Glutamatergic neuron (in vitro differentiated cells): Measurements from ENCODE around the gene FIGNL2. TPM values are rescaled to one million over a fixed set of nuclear protein-coding genes. Genes with fewer than 3 reads are reported as not detected.

Experiments used
- DNase-seq: peaks from one replicate; pipeline ENCODE4 v3.0.0; 2022
- H3K27ac Mint-ChIP-seq: one replicate; pipeline ENCODE4 v1.8.0; 2020; ENCODE audit warnings: mild to moderate bottlenecking, mixed read lengths, inconsistent platforms; ENCODE audit not compliant: unreplicated experiment
- H3K27me3 Mint-ChIP-seq: one replicate; pipeline ENCODE4 v1.8.0; 2020; ENCODE audit warnings: mild to moderate bottlenecking, moderate library complexity, mixed read lengths, inconsistent platforms; ENCODE audit not compliant: unreplicated experiment
- H3K36me3 Mint-ChIP-seq: one replicate; pipeline ENCODE4 v1.8.0; 2020; ENCODE audit warnings: mild to moderate bottlenecking, mixed read lengths, inconsistent platforms; ENCODE audit not compliant: unreplicated experiment
- H3K4me1 Mint-ChIP-seq: one replicate; pipeline ENCODE4 v1.8.0; 2020; ENCODE audit warnings: mild to moderate bottlenecking, low read depth, mixed read lengths, inconsistent platforms; ENCODE audit not compliant: unreplicated experiment
- H3K4me3 Mint-ChIP-seq: one replicate; pipeline ENCODE4 v1.8.0; 2020; ENCODE audit warnings: mild to moderate bottlenecking, mixed read lengths, inconsistent platforms; ENCODE audit not compliant: unreplicated experiment
- H3K9me3 Mint-ChIP-seq: one replicate; pipeline ENCODE4 v1.8.0; 2020; ENCODE audit warnings: mild to moderate bottlenecking, moderate library complexity, mixed read lengths, inconsistent platforms; ENCODE audit not compliant: unreplicated experiment
- long read RNA-seq: library from polyadenylated mRNA; unstranded; transcript quantifications from one replicate; pipeline ENCODE4 v2.0.0, GENCODE V29; 2020; ENCODE audit not compliant: unreplicated experiment
- total RNA-seq: library from RNA; stranded (reverse); fragmentation: NEBNext Ultra II Directional; extraction: Animal tissue kit (Norgen Biotek cat#: 25700); gene quantifications from one replicate; pipeline ENCODE4 v1.2.1, GENCODE V29; 2021; ENCODE audit not compliant: unreplicated experiment
- TF ChIP-seq, protein P1 (sequence below): fragments of 200-600 bp; sonication (generic); IDR thresholded peaks from one replicate; pipeline ENCODE4 v1.5.0; 2021; ENCODE audit not compliant: partially characterized antibody, unreplicated experiment

The FIGNL2 gene, protein sequence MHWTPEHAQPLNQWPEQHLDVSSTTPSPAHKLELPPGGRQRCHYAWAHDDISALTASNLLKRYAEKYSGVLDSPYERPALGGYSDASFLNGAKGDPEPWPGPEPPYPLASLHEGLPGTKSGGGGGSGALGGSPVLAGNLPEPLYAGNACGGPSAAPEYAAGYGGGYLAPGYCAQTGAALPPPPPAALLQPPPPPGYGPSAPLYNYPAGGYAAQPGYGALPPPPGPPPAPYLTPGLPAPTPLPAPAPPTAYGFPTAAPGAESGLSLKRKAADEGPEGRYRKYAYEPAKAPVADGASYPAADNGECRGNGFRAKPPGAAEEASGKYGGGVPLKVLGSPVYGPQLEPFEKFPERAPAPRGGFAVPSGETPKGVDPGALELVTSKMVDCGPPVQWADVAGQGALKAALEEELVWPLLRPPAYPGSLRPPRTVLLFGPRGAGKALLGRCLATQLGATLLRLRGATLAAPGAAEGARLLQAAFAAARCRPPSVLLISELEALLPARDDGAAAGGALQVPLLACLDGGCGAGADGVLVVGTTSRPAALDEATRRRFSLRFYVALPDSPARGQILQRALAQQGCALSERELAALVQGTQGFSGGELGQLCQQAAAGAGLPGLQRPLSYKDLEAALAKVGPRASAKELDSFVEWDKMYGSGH
- total RNA-seq: 107 TPM
- long read RNA-seq: 0 reads

DNA sequence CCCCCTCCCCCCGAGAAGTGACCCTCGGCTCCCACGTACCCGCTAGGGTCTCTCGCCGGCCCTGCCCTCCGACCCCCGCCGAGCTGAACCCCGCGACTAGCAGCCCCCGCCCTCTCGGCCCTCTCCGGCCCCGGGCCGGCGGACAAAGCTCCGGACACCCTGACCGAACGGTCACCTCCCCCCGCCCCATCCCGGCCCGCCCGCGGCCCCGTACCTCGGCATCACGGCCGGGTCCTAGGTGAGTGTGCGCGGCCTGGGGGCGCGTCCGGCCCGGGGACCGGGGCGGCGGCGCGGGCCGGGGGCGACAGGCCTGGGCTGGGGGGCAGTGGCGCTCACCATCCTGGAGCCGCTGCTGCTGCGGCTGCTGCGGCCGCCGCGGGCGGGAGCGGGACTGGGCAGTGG lies at the start of gene FIGNL2:
FIGNL2 (minus strand) TSS at position 393 of the 402 bp plus-strand sequence. CDS start 26,305 bp downstream, outside the sequence.
- Mint-ChIP-seq H3K27me3 (peaks cover 14% of the 10 kb centered on the region), H3K9me3 (peaks cover 5% of the 10 kb centered on the region), H3K4me1 (peaks cover 28% of the 10 kb centered on the region), H3K27ac (peak within 1 kb of the TSS; percentile 76), H3K4me3 (peak within 1 kb of the TSS; percentile 86), H3K36me3 (no peaks in the 10 kb centered on the region)
- peak; percentile 58 for DNase-seq
- TF ChIP-seq, protein P1, sequence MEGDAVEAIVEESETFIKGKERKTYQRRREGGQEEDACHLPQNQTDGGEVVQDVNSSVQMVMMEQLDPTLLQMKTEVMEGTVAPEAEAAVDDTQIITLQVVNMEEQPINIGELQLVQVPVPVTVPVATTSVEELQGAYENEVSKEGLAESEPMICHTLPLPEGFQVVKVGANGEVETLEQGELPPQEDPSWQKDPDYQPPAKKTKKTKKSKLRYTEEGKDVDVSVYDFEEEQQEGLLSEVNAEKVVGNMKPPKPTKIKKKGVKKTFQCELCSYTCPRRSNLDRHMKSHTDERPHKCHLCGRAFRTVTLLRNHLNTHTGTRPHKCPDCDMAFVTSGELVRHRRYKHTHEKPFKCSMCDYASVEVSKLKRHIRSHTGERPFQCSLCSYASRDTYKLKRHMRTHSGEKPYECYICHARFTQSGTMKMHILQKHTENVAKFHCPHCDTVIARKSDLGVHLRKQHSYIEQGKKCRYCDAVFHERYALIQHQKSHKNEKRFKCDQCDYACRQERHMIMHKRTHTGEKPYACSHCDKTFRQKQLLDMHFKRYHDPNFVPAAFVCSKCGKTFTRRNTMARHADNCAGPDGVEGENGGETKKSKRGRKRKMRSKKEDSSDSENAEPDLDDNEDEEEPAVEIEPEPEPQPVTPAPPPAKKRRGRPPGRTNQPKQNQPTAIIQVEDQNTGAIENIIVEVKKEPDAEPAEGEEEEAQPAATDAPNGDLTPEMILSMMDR: no peak

DNA sequence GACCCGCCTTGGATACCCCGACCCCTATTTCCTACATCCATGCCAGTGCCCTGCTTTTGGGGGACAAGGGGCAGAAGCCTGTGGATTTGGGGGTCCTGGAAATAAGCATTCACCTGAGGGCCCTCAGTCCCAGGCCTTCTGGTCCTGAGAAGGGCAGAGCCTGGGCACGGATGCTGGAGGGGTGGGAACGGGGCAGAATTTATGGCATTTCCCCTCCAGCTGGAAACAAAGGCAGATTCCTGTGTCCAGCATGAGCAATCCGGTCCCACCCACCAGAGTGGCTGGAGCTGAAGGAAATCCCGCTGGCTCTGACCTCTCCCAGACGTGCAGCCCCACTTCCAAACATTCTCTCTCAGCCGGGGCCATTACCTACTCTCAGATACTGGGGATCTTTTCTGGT lies 48.7 kb upstream of the FIGNL2 start:
- TF ChIP-seq, protein P1: no peak
- Mint-ChIP-seq H3K4me1 (peaks cover 7% of the 10 kb centered on the region), H3K27ac (no peak overlapping the region), H3K9me3 (peaks cover 3% of the 10 kb centered on the region), H3K4me3 (no peak overlapping the region), H3K27me3 (peaks cover 4% of the 10 kb centered on the region), H3K36me3 (peaks cover 5% of the 10 kb centered on the region)
- DNase-seq: no peak

DNA sequence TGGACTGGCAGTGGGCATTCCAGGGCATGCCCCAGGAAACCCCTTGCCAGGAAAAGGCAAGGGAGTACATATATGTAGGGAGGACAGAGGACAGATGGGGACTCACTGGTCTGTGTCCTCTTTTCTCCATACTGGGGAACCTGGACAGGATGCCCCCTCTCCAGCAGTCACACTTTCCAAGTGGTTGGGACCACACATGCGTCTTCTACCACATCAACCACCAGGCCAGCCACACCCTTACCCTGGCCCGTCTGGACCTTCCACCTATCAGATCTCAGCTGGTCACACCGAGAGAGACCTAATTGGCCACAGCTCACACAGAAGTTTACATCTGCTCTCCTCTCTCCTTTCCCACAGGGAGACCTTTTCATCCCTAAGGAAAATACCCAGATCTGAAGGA lies 47.7 kb upstream of the FIGNL2 start:
- Mint-ChIP-seq H3K9me3 (peaks cover 3% of the 10 kb centered on the region), H3K36me3 (no peaks in the 10 kb centered on the region), H3K4me1 (peaks cover 8% of the 10 kb centered on the region), H3K4me3 (no peak overlapping the region), H3K27me3 (peaks cover 4% of the 10 kb centered on the region), H3K27ac (no peak overlapping the region)
- DNase-seq: no peak
- TF ChIP-seq, protein P1: no peak

DNA sequence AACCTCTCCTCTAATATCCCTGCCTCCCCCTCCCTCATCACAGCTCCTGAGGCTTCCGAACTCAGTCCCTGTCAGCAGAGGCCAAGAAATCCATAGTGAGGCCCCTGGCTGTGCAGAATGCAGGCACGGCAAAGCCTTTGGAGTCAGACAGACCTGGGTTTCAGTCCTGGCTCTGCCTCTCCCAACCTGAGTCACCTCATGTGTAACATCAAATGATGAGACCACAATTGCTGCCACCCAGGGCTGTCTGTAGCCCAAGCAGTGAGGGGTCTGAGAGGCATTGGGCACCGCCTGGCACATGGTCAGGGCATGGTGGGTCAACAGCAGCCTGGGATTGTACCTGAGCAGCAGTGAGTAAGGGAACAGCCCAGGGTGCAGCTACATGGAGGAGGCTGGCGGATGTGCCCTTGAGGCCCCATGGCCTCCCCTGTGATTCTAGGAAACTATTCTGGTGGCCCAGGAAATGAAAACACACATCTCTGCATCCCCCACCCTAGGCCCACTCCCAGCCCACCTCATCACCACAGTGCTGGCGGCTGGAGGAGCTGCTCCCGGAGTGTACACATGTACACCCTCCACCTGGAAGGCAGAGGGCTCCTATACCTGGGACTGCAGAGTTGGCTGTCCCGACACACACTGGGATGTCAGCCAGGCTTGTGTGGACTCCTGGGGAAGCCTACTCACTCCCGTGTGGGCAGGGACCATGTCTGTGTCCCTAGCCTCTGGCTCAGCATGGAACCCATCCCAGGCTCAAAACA lies 47.0 kb upstream of the FIGNL2 start:
- Mint-ChIP-seq H3K27me3 (peaks cover 4% of the 10 kb centered on the region), H3K27ac (no peak overlapping the region), H3K4me3 (no peak overlapping the region), H3K4me1 (peaks cover 8% of the 10 kb centered on the region), H3K9me3 (peaks cover 3% of the 10 kb centered on the region), H3K36me3 (no peaks in the 10 kb centered on the region)
- no peak for DNase-seq
- TF ChIP-seq, protein P1: no peak
